Measurements from ENCODE around the gene SCCPDH. TPM values are rescaled to one million over a fixed set of nuclear protein-coding genes. Genes with fewer than 3 reads are reported as not detected.

The SCCPDH gene
- total and polyA plus RNA-seq, 2 donors: 19.3 to 42.7 TPM

Other genes starting within 250 kb of the SCCPDH start
- 27.0 TPM for gene SMYD3, start 217.1 kb upstream of the SCCPDH start, total RNA-seq
- gene SMYD3, start 217.1 kb upstream of the SCCPDH start, polyA plus RNA-seq: 22.0 TPM
- gene TFB2M, start 158.1 kb upstream of the SCCPDH start, total RNA-seq: 11.6 TPM
- gene TFB2M, start 158.1 kb upstream of the SCCPDH start, polyA plus RNA-seq: 11.7 TPM
- 15.7 TPM for gene CNST, start 158.0 kb upstream of the SCCPDH start, total RNA-seq
- gene CNST, start 158.0 kb upstream of the SCCPDH start, polyA plus RNA-seq: 15.4 TPM
- 22.5 TPM for gene AHCTF1, start 207.5 kb downstream of the SCCPDH start, total RNA-seq
- 17.8 TPM for gene AHCTF1, start 207.5 kb downstream of the SCCPDH start, polyA plus RNA-seq

Data from thymus (tissue), 2 donors.